ENCODE results near the gene CISH.

CISH gene

GRCh38 chr3:50609071-50609762 lies 2.4 kb downstream of the CISH start:
- Histone ChIP-seq H3K27me3 (no peaks in the 10 kb centered on the region), H3K4me1 (peaks cover 61% of the 10 kb centered on the region), H3K4me3 (no peak overlapping the region), H3K36me3 (peaks cover 23% of the 10 kb centered on the region), H3K4me2 (peak overlapping the region; percentile 100), H3K9me3 (no peaks in the 10 kb centered on the region), H4K20me1 (peaks cover 17% of the 10 kb centered on the region; the same call in 1 of the 2 replicates), H3K27ac (no peak overlapping the region), H3K9ac (no peak overlapping the region; the same call in 1 of the 2 replicates)
- TF ChIP-seq Cebpa-rat (IDR thresholded peaks at IDR 0.05), result no peak

DNA sequence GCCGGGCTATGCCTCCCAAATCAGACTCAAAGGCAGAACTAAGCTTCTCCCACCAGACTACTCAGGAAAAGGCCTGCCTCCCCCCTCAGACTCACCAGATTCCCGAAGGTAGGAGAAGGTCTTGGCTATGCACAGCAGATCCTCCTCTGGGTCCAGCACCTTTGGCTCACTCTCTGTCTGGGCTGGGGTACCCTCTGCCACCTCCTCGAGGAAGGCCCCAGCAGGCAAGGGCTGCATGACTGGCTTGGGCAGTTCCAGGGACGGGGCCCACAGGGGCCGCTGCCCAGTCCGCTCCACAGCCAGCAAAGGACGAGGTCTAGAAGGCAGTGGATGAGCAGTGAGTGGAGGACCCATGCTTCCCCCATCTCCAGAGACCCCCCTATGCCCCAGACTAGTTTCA lies 3.3 kb downstream of the CISH start:
- TF ChIP-seq Cebpa-rat (IDR thresholded peaks at IDR 0.05), result no peak
- Histone ChIP-seq H3K4me2 (no peak overlapping the region), H3K4me3 (no peak overlapping the region), H3K27ac (no peak overlapping the region), H4K20me1 (peaks cover 17% of the 10 kb centered on the region; the same call in 1 of the 2 replicates), H3K27me3 (no peaks in the 10 kb centered on the region), H3K9ac (no peak overlapping the region), H3K4me1 (peaks cover 70% of the 10 kb centered on the region), H3K9me3 (no peaks in the 10 kb centered on the region), H3K36me3 (peaks cover 23% of the 10 kb centered on the region)

GRCh38 chr3:50607271-50608091 lies 4.1 kb downstream of the CISH start:
- Histone ChIP-seq H3K9me3 (no peaks in the 10 kb centered on the region), H3K27ac (no peak overlapping the region), H3K4me3 (no peak overlapping the region), H3K9ac (peak overlapping the region; percentile 15; the same call in 1 of the 2 replicates), H4K20me1 (peaks cover 17% of the 10 kb centered on the region; the same call in 1 of the 2 replicates), H3K27me3 (no peaks in the 10 kb centered on the region), H3K36me3 (peaks cover 23% of the 10 kb centered on the region), H3K4me1 (peaks cover 77% of the 10 kb centered on the region), H3K4me2 (peak overlapping the region; percentile 68; the same call in 1 of the 2 replicates)
- no peak for TF ChIP-seq Cebpa-rat (IDR thresholded peaks at IDR 0.05)

- H3K4me3 ChIP-seq, result no peak overlapping the region
- peaks cover 81% of the 10 kb centered on the region for H3K4me1 ChIP-seq
- no peaks in the 10 kb centered on the region for H3K9me3 ChIP-seq
- peaks cover 23% of the 10 kb centered on the region for H3K36me3 ChIP-seq
- no peak overlapping the region for H3K27ac ChIP-seq
- peaks cover 17% of the 10 kb centered on the region; the same call in 1 of the 2 replicates for H4K20me1 ChIP-seq
- no peaks in the 10 kb centered on the region for H3K27me3 ChIP-seq
- TF ChIP-seq Cebpa-rat (IDR thresholded peaks at IDR 0.05), result no peak
- peak overlapping the region; percentile 68 for H3K4me2 ChIP-seq
- H3K9ac ChIP-seq, result peak overlapping the region; percentile 15; the same call in 1 of the 2 replicates
Measured at GRCh38 chr3:50606596-50606995, 5.0 kb downstream of the CISH start.

DNA sequence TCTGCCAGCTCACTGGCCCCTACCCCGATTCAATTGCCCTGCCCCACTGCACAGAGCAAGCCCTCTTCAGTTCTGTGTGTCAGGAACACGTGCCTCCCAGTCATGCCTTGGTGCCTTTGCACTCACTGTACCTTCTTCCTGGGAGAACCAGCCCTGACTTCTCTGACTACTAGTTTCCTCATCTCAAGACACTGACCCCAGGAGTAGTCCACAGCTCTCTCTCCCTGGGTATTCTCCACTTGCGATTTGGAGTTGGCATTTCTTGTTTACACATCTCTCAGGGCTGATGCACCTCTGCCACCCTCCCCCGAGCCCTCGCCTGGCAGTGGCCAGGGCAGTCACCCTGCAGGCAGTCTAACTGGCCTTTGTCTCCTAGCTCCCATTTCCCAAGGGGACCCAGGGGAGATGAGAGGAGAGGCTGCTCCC lies 5.7 kb downstream of the CISH start:
- Histone ChIP-seq H3K9ac (0 out of 2 replicates have a peak overlapping the region, but pooled peaks have one; percentile 12), H3K4me3 (no peak overlapping the region), H3K27me3 (no peaks in the 10 kb centered on the region), H3K4me2 (peak overlapping the region; percentile 68), H3K4me1 (peaks cover 83% of the 10 kb centered on the region), H3K9me3 (no peaks in the 10 kb centered on the region), H4K20me1 (peaks cover 17% of the 10 kb centered on the region; the same call in 1 of the 2 replicates), H3K27ac (peak overlapping the region; percentile 62), H3K36me3 (peaks cover 23% of the 10 kb centered on the region)
- no peak for TF ChIP-seq Cebpa-rat (IDR thresholded peaks at IDR 0.05)

- no peak for TF ChIP-seq Cebpa-rat (IDR thresholded peaks at IDR 0.05)
- H3K9me3 ChIP-seq, result no peaks in the 10 kb centered on the region
- peak overlapping the region; percentile 62 for H3K27ac ChIP-seq
- peak overlapping the region; percentile 68 for H3K4me2 ChIP-seq
- no peaks in the 10 kb centered on the region for H3K27me3 ChIP-seq
- H3K4me1 ChIP-seq, result peaks cover 83% of the 10 kb centered on the region
- no peak overlapping the region for H3K4me3 ChIP-seq
- peaks cover 8% of the 10 kb centered on the region; the same call in 1 of the 2 replicates for H4K20me1 ChIP-seq
- H3K36me3 ChIP-seq, result peaks cover 23% of the 10 kb centered on the region
- peak overlapping the region; percentile 46; the same call in 1 of the 2 replicates for H3K9ac ChIP-seq
Measured at GRCh38 chr3:50604628-50605588, 6.7 kb downstream of the CISH start.

DNA sequence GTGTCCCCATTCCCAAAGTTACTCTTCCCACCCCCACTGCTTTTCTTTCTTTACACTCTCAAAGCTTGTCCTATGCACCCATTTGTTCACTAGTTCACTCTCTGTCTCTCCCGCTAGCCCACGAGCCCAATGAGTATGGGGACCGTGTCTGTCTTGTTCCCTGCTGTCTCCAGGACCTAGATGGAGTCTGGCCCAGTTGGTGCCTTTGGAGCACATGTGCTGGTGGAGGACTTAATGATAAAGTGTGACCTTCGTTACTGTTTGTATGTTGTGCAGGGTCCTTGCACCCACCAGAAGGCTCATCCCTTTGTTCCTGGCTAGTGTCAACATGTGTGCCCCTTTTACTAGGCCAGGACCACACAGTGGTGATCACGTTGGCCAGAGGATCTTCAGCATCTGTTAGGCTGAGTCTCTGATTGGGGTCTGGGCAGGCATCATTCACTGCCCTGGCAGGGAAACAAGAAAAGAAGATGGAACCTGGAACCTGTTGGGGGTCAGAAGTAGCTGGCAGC lies 7.4 kb downstream of the CISH start:
- H3K9me3 ChIP-seq, result no peaks in the 10 kb centered on the region
- no peaks in the 10 kb centered on the region for H3K27me3 ChIP-seq
- H4K20me1 ChIP-seq, result peaks cover 2% of the 10 kb centered on the region; the same call in 1 of the 2 replicates
- peaks cover 23% of the 10 kb centered on the region for H3K36me3 ChIP-seq
- no peak overlapping the region for H3K4me3 ChIP-seq
- peaks cover 83% of the 10 kb centered on the region for H3K4me1 ChIP-seq
- H3K9ac ChIP-seq, result peak overlapping the region; percentile 46; the same call in 1 of the 2 replicates
- no peak for TF ChIP-seq Cebpa-rat (IDR thresholded peaks at IDR 0.05)
- H3K27ac ChIP-seq, result peak overlapping the region; percentile 62
- H3K4me2 ChIP-seq, result peak overlapping the region; percentile 68

- Histone ChIP-seq H3K36me3 (peaks cover 21% of the 10 kb centered on the region), H3K4me2 (peak overlapping the region; percentile 99; the same call in 1 of the 2 replicates), H3K27me3 (no peaks in the 10 kb centered on the region), H3K9ac (no peak overlapping the region), H3K4me1 (peaks cover 80% of the 10 kb centered on the region), H3K27ac (peak overlapping the region; percentile 97), H3K9me3 (no peaks in the 10 kb centered on the region), H4K20me1 (no peaks in the 10 kb centered on the region), H3K4me3 (no peak overlapping the region)
- TF ChIP-seq Cebpa-rat (IDR thresholded peaks at IDR 0.05), result no peak
Measured at GRCh38 chr3:50603261-50604109, 8.1 kb downstream of the CISH start.
